Fibroblast of pulmonary artery (primary cell): ENCODE results near the gene INPP4B.

Experiments
- DNase-seq: peaks from one replicate; pipeline ENCODE4 v3.0.0-alpha.2; 2010; ENCODE audit warnings: low read depth
- H3K4me3 ChIP-seq: replicated peaks from 2 replicates; pipeline ENCODE4 v1.5.1; 2011; ENCODE audit warnings: low read depth, mild to moderate bottlenecking, control low read depth, low read length, moderate library complexity
- TF ChIP-seq, protein P1 (sequence below): IDR thresholded peaks from 2 replicates; pipeline ENCODE4 v1.5.1; 2011; ENCODE audit warnings: mild to moderate bottlenecking, control low read depth, low read length, inconsistent platforms; ENCODE audit errors: missing control alignments

The INPP4B gene

DNA sequence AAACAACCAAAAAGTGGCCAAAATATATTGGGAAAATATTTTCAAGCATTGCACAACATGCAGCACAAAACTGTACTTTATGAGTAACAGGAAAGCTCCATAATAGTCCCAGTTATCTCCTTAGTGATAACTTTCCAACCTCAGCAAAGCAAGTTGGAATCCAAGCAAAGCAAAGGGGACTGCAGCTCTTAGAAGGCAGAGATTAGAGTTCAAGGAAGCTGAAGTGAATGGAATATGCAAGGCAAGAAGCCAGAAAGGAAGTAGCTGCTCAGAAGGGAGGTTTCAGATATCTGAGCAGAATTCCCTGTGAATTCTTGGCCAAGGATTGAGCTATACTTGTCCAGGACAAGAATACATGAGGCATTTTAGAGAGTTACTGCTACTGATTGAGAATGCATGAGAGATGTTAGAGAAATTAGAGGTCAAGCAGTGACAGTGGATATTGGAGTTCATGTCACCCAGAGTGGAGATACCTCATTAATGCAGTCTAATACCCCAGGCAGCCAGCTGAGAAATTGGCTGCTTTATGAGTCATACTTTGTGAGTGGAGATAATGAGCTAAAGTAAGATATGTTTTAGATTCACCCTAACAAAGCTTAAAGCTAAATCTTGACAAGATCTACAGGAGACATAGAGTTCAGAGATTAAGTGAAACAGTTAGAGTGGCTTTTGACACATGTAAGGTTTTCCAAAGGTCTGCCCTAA is 102.8 kb downstream of the INPP4B start:
- peak; percentile 93 for DNase-seq
- H3K4me3 ChIP-seq = no peak overlapping the region
- TF ChIP-seq, protein P1, sequence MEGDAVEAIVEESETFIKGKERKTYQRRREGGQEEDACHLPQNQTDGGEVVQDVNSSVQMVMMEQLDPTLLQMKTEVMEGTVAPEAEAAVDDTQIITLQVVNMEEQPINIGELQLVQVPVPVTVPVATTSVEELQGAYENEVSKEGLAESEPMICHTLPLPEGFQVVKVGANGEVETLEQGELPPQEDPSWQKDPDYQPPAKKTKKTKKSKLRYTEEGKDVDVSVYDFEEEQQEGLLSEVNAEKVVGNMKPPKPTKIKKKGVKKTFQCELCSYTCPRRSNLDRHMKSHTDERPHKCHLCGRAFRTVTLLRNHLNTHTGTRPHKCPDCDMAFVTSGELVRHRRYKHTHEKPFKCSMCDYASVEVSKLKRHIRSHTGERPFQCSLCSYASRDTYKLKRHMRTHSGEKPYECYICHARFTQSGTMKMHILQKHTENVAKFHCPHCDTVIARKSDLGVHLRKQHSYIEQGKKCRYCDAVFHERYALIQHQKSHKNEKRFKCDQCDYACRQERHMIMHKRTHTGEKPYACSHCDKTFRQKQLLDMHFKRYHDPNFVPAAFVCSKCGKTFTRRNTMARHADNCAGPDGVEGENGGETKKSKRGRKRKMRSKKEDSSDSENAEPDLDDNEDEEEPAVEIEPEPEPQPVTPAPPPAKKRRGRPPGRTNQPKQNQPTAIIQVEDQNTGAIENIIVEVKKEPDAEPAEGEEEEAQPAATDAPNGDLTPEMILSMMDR = no peak

GRCh38 chr4:142741995-142742394 is 104.1 kb downstream of the INPP4B start:
- TF ChIP-seq, protein P1 = peak; percentile 24
- no peak overlapping the region for H3K4me3 ChIP-seq
- no peak for DNase-seq

DNA sequence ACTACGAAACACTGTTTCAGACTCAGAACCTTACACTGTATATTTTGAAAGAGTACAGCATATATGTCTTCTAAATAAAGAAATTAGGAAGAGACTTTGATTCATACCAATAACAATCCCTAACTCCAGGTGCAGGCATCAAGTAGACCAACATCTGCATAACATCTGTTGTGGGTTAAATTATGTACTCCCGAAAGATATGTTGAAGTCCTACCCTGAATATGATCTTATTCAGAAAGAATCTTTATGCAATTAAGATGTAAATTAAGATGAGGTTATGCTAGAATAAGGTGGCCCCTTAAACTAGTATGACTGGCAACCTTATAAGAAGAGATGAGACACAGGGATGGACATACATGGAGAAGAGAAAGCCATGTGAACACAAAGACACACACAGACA is 117.9 kb downstream of the INPP4B start:
- H3K4me3 ChIP-seq = no peak overlapping the region
- TF ChIP-seq, protein P1 = no peak
- DNase-seq = no peak

GRCh38 chr4:142727149-142727548 is 119.0 kb downstream of the INPP4B start:
- no peak for DNase-seq
- TF ChIP-seq, protein P1 = no peak
- no peak overlapping the region for H3K4me3 ChIP-seq

GRCh38 chr4:142725886-142726285 is 120.2 kb downstream of the INPP4B start:
- TF ChIP-seq, protein P1 = no peak
- DNase-seq = no peak
- no peak overlapping the region for H3K4me3 ChIP-seq

DNA sequence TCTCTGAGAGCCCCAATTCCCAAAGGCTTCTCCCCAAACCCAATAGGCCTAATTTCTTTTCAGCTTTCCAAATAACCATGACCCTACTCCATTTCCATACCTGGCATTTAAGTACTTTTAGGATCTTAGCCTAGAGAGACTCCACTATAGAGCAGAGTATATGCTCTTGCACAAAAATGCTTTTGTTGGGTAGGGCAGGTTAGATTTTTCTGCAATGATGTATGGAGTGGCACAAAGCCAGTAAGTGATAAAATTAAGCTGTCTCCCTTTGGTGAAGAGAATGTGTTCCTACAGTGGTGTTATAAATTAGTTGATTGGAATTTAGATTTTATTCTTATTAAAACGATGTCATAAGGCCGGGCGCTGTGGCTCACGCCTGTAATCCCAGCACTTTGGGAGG is 124.9 kb downstream of the INPP4B start:
- TF ChIP-seq, protein P1 = no peak
- no peak overlapping the region for H3K4me3 ChIP-seq
- peak; percentile 21 for DNase-seq
